Neural cell (in vitro differentiated cells): ENCODE measurements around the gene TP53TG5. TPM values are rescaled to one million over a fixed set of nuclear protein-coding genes. Genes with fewer than 3 reads are reported as not detected.

Source experiments
- H2AFZ ChIP-seq: fragments of 200-600, 300-800 bp; sonication (generic), shearing (Covaris generic); 2 replicates; pipeline ENCODE4 v1.6.0; 2014; ENCODE audit warnings: low read depth, mild to moderate bottlenecking, antibody characterized with exemption, low read length, moderate library complexity
- H3F3A ChIP-seq: fragments of 200-600 bp; shearing (Covaris generic); 2 replicates; pipeline ENCODE4 v1.6.1; 2016; ENCODE audit warnings: mild to moderate bottlenecking, moderate library complexity, mixed read lengths, antibody characterized with exemption, low read length; ENCODE audit not compliant: insufficient read depth, poor library complexity, severe bottlenecking
- H3K27ac ChIP-seq: fragments of 200-600, 300-800 bp; sonication (generic), shearing (Covaris generic); 2 replicates; pipeline ENCODE4 v1.5.1; 2014; ENCODE audit warnings: mild to moderate bottlenecking, low read length, moderate library complexity
- H3K27me3 ChIP-seq: fragments of 300-800, 200-600 bp; sonication (generic), shearing (Covaris generic); 2 replicates; pipeline ENCODE4 v1.6.0; 2014; ENCODE audit warnings: mild to moderate bottlenecking, low read depth, low read length, moderate library complexity; ENCODE audit not compliant: insufficient read depth
- H3K36me3 ChIP-seq: fragments of 300-800, 200-600 bp; sonication (generic), shearing (Covaris generic); 2 replicates; pipeline ENCODE4 v1.5.1; 2014; ENCODE audit warnings: mild to moderate bottlenecking, antibody characterized with exemption, low read length, moderate library complexity; ENCODE audit not compliant: insufficient read depth
- H3K4me2 ChIP-seq: fragments of 300-800, 200-600 bp; sonication (generic), shearing (Covaris generic); 2 replicates; pipeline ENCODE4 v1.6.0; 2014; ENCODE audit warnings: mild to moderate bottlenecking, low read length
- H3K4me3 ChIP-seq: fragments of 300-800, 200-600 bp; sonication (generic), shearing (Covaris generic); 2 replicates; pipeline ENCODE4 v1.5.1; 2014; ENCODE audit warnings: mild to moderate bottlenecking, low read length, moderate library complexity
- H3K79me2 ChIP-seq: fragments of 200-600 bp; shearing (Covaris generic); replicated peaks from 2 replicates; pipeline ENCODE4 v1.6.0; 2014; ENCODE audit warnings: mild to moderate bottlenecking, low read length, moderate library complexity; ENCODE audit not compliant: insufficient read depth
- H3K9ac ChIP-seq: fragments of 300-800, 200-600 bp; sonication (generic), shearing (Covaris generic); 2 replicates; pipeline ENCODE4 v1.6.1; 2016; ENCODE audit warnings: mild to moderate bottlenecking, low read length, mixed read lengths
- H3K9me2 ChIP-seq: fragments of 200-600 bp; shearing (Covaris generic); 2 replicates; pipeline ENCODE4 v1.6.1; 2016; ENCODE audit warnings: mild to moderate bottlenecking, low read length, mixed read lengths; ENCODE audit not compliant: insufficient read depth
- H3K9me3 ChIP-seq: fragments of 200-600, 300-800 bp; sonication (generic), shearing (Covaris generic); 2 replicates; pipeline ENCODE4 v1.6.1; 2016; ENCODE audit warnings: mild to moderate bottlenecking, mixed run types, low read length, moderate library complexity, mixed read lengths
- H4K20me1 ChIP-seq: fragments of 200-600 bp; shearing (Covaris generic); 2 replicates; pipeline ENCODE4 v1.6.1; 2016; ENCODE audit warnings: mild to moderate bottlenecking, mixed run types; ENCODE audit not compliant: insufficient read depth
- EP300 ChIP-seq: fragments of 450-650 bp; conservative IDR thresholded peaks from 2 replicates; pipeline ENCODE4 v1.6.1; 2014; ENCODE audit warnings: antibody characterized with exemption, mild to moderate bottlenecking, moderate library complexity; ENCODE audit not compliant: poor library complexity, severe bottlenecking
- EZH2 ChIP-seq: fragments of 200-600, 300-800 bp; shearing (Covaris generic), sonication (generic); IDR thresholded peaks from 2 replicates; pipeline ENCODE4 v1.6.1; 2014; ENCODE audit warnings: antibody characterized with exemption, low read length, borderline replicate concordance, mild to moderate bottlenecking; ENCODE audit not compliant: insufficient read depth, poor library complexity, severe bottlenecking
- MXI1 ChIP-seq: fragments of 450-650 bp; conservative IDR thresholded peaks from 2 replicates; pipeline ENCODE4 v1.6.1; 2014; ENCODE audit warnings: antibody characterized with exemption, mild to moderate bottlenecking; ENCODE audit not compliant: poor library complexity, severe bottlenecking
- POLR2AphosphoS5 ChIP-seq: IDR thresholded peaks from 2 replicates; pipeline ENCODE4 v1.6.1; 2012
- RAD21 ChIP-seq: fragments of 450-650 bp; conservative IDR thresholded peaks from 2 replicates; pipeline ENCODE4 v1.6.1; 2014; ENCODE audit warnings: antibody characterized with exemption, mild to moderate bottlenecking, moderate library complexity
- REST ChIP-seq: IDR thresholded peaks from 2 replicates; pipeline ENCODE4 v1.6.1; 2012; ENCODE audit warnings: borderline replicate concordance
- SMC3 ChIP-seq: fragments of 450-650 bp; conservative IDR thresholded peaks from 2 replicates; pipeline ENCODE4 v1.6.1; 2014; ENCODE audit warnings: antibody characterized with exemption, mild to moderate bottlenecking, moderate library complexity; ENCODE audit not compliant: poor library complexity
- TAF1 ChIP-seq: IDR thresholded peaks from 2 replicates; pipeline ENCODE4 v1.6.1; 2012; ENCODE audit warnings: low read depth
- polyA plus RNA-seq: library from polyadenylated mRNA; depleted of rRNA; stranded (reverse); fragments of >200 nt; gene quantifications from 2 replicates; pipeline ENCODE4 v1.2.3, GENCODE V29; 2014
- TF ChIP-seq, protein P1 (sequence below): fragments of 450-650 bp; IDR thresholded peaks from 2 replicates; pipeline ENCODE4 v1.5.1; 2014; ENCODE audit warnings: antibody characterized with exemption, mild to moderate bottlenecking, moderate library complexity; ENCODE audit not compliant: poor library complexity, severe bottlenecking

The TP53TG5 gene
- polyA plus RNA-seq, 1 donor from 2014 or later = not detected

- no peaks in the 10 kb centered on the region for H3K36me3 ChIP-seq
- H3K4me2 ChIP-seq = no peak overlapping the region
- no peaks in the 10 kb centered on the region for H3K9me2 ChIP-seq
- H3K79me2 ChIP-seq = no peaks in the 10 kb centered on the region
- no peak overlapping the region for H3K4me3 ChIP-seq
- H4K20me1 ChIP-seq = no peaks in the 10 kb centered on the region
- TF ChIP-seq EZH2 (no peak), RAD21 (no peak), POLR2AphosphoS5 (no peak), SMC3 (no peak), EP300 (no peak), TAF1 (no peak), MXI1 (no peak), REST (no peak)
- TF ChIP-seq, protein P1, sequence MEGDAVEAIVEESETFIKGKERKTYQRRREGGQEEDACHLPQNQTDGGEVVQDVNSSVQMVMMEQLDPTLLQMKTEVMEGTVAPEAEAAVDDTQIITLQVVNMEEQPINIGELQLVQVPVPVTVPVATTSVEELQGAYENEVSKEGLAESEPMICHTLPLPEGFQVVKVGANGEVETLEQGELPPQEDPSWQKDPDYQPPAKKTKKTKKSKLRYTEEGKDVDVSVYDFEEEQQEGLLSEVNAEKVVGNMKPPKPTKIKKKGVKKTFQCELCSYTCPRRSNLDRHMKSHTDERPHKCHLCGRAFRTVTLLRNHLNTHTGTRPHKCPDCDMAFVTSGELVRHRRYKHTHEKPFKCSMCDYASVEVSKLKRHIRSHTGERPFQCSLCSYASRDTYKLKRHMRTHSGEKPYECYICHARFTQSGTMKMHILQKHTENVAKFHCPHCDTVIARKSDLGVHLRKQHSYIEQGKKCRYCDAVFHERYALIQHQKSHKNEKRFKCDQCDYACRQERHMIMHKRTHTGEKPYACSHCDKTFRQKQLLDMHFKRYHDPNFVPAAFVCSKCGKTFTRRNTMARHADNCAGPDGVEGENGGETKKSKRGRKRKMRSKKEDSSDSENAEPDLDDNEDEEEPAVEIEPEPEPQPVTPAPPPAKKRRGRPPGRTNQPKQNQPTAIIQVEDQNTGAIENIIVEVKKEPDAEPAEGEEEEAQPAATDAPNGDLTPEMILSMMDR = no peak
- H3F3A ChIP-seq = no peaks in the 10 kb centered on the region
- no peak overlapping the region for H2AFZ ChIP-seq
- no peaks in the 10 kb centered on the region for H3K9me3 ChIP-seq
- no peaks in the 10 kb centered on the region for H3K27me3 ChIP-seq
- H3K9ac ChIP-seq = no peak overlapping the region
- H3K27ac ChIP-seq = no peak overlapping the region
These were observed 856 bp downstream of the TP53TG5 start for GRCh38 chr20:45377269-45377668.

- Histone ChIP-seq H3K9me2 (no peaks in the 10 kb centered on the region), H3K27me3 (no peaks in the 10 kb centered on the region), H2AFZ (no peak overlapping the region), H3K36me3 (no peaks in the 10 kb centered on the region), H3K27ac (no peak overlapping the region), H3K9me3 (no peaks in the 10 kb centered on the region), H3F3A (no peaks in the 10 kb centered on the region), H3K9ac (no peak overlapping the region), H4K20me1 (no peaks in the 10 kb centered on the region), H3K4me3 (no peak overlapping the region), H3K4me2 (no peak overlapping the region), H3K79me2 (no peaks in the 10 kb centered on the region)
- TF ChIP-seq TAF1 (no peak), REST (no peak), EZH2 (no peak), MXI1 (no peak), EP300 (no peak), RAD21 (no peak), SMC3 (no peak), POLR2AphosphoS5 (no peak)
- TF ChIP-seq, protein P1 = no peak
These were observed 3.2 kb downstream of the TP53TG5 start for GRCh38 chr20:45374966-45375365.
